PC-9 (cell line): Measurements from ENCODE around the gene CTNND2.

Experiments used
- CTCF ChIP-seq: fragments of 200-600 bp; sonication (generic); conservative IDR thresholded peaks from 2 replicates; pipeline ENCODE4 v1.6.1; 2017; ENCODE audit warnings: mixed run types, antibody characterized with exemption, mild to moderate bottlenecking, moderate library complexity
- EZH2 ChIP-seq: fragments of 200-600 bp; sonication (generic); IDR thresholded peaks from 2 replicates; pipeline ENCODE4 v1.8.0; 2017; ENCODE audit warnings: antibody characterized with exemption, low read depth

- no peak for TF ChIP-seq CTCF
- no peak for TF ChIP-seq EZH2
Observed at GRCh38 chr5:11672385-11673085, 231.7 kb downstream of the CTNND2 start.
